GM18498 (cell line): ENCODE measurements around the gene ELP1.

Experiments
- ATAC-seq: cut with Tn5 transposase; IDR thresholded peaks from one replicate; pipeline ENCODE4 v1.9.1; 2021; ENCODE audit warnings: mild to moderate bottlenecking, moderate library complexity; ENCODE audit not compliant: unreplicated experiment

The ELP1 gene

GRCh38 chr9:108883085-108883484, 50.8 kb downstream of the ELP1 start:
- no peak for ATAC-seq

- ATAC-seq = no peak
These were observed 51.7 kb downstream of the ELP1 start for GRCh38 chr9:108882052-108882888.

GRCh38 chr9:108880738-108881316, 53.1 kb downstream of the ELP1 start:
- no peak for ATAC-seq

GRCh38 chr9:108877524-108877923, 56.4 kb downstream of the ELP1 start:
- ATAC-seq = no peak

- no peak for ATAC-seq
These were observed 57.5 kb downstream of the ELP1 start for GRCh38 chr9:108876425-108876824.

- ATAC-seq = no peak
These were observed 59.7 kb downstream of the ELP1 start for GRCh38 chr9:108874058-108874788.

GRCh38 chr9:108869092-108869725, 64.7 kb downstream of the ELP1 start:
- ATAC-seq = no peak

- no peak for ATAC-seq
These were observed 66.1 kb downstream of the ELP1 start for GRCh38 chr9:108867829-108868228.

- no peak for ATAC-seq
These were observed 66.8 kb downstream of the ELP1 start for GRCh38 chr9:108867116-108867515.

- ATAC-seq = no peak
These were observed 67.9 kb downstream of the ELP1 start for GRCh38 chr9:108866001-108866420.

GRCh38 chr9:108865037-108865436, 68.9 kb downstream of the ELP1 start:
- ATAC-seq = no peak

GRCh38 chr9:108864446-108864845, 69.5 kb downstream of the ELP1 start:
- ATAC-seq = no peak

- ATAC-seq = no peak
These were observed 70.0 kb downstream of the ELP1 start for GRCh38 chr9:108863891-108864290.

- no peak for ATAC-seq
These were observed 71.9 kb downstream of the ELP1 start, which contains the start of gene ACTL7A for GRCh38 chr9:108861997-108862396. Gene ACTL7A, plus strand, starts transcription at chr9:108862266. Its CDS starts 57 bp downstream, at chr9:108862323.

- ATAC-seq = no peak
These were observed 72.5 kb downstream of the ELP1 start for GRCh38 chr9:108861464-108861863.

GRCh38 chr9:108860764-108861163, 73.2 kb downstream of the ELP1 start:
- ATAC-seq = no peak

GRCh38 chr9:108860354-108860753, 73.6 kb downstream of the ELP1 start:
- no peak for ATAC-seq

- peak; percentile 79 for ATAC-seq
These were observed 74.3 kb downstream of the ELP1 start for GRCh38 chr9:108859459-108860114.

- ATAC-seq = no peak
These were observed 76.4 kb downstream of the ELP1 start for GRCh38 chr9:108857572-108857971.

- no peak for ATAC-seq
These were observed 78.0 kb downstream of the ELP1 start, which contains the start of gene ACTL7B for GRCh38 chr9:108855888-108856287. Gene ACTL7B, minus strand, starts transcription at chr9:108855986. Its CDS starts 56 bp downstream, at chr9:108855930.

GRCh38 chr9:108855529-108855886, 78.4 kb downstream of the ELP1 start:
- ATAC-seq = no peak
